HG03521 (cell line): ENCODE results near the gene CCDC92B.
A peak's percentile ranks its signal among the peaks of the same experiment; 100 is the strongest.

Source experiments
- ATAC-seq: cut with Tn5 transposase; IDR thresholded peaks from one replicate; pipeline ENCODE4 v1.9.1; 2021; ENCODE audit warnings: mild to moderate bottlenecking, moderate library complexity; ENCODE audit not compliant: unreplicated experiment

The CCDC92B gene

DNA sequence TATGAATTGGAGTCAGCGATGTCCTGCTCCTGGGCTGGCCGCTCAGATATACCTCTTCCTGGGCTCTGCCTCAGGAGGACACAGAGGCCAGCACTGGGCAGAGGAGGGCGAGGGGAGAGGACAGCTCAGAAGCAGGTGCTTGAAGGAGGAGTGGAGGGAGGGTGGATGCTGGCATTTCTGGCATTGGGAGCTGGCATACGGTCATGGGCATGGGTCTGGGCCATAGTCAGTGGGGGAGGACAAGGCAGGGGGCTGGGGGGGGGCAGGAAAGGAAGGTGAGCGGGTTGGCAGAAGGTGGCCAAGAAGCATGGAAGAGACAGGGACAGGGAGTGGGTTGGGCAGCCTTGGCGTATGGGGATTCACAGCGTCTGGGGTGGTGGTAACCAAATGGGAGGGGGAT, 30.1 kb upstream of the CCDC92B start:
- ATAC-seq = no peak

GRCh38 chr17:2778489-2778888, 29.0 kb upstream of the CCDC92B start:
- ATAC-seq = no peak

DNA sequence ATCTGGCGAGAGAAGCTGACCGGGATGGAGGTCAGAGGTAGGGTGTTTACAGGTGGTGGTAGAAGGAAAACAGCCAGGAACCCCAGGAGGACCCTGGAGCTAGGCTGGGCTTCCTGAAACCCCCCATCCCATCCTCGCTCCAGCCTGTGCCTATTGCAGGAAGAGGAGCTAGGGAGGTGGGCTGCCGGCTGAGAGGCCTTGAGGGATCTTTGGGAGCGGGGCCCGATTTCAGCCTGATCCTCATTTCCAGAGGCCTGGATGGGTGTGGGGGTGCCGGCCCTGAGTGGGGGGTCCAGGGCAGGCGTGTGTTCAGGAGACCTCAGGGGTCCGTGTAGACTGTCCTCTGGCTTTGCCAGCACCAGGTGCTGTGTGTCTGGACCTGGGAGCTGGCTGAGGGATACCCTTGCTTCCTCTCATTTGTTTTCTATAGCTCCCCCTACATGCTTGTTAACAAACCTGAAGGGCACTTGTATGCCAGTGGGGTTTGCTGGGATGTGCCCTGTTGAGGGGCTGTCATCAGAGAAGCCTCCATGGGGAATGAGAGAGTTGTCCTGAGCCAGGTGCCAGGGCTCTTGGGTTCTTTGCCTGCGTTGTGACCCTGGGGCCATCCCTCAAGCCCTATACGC, 27.9 kb upstream of the CCDC92B start:
- ATAC-seq = no peak

- no peak for ATAC-seq
Measured at GRCh38 chr17:2776589-2777241, 27.3 kb upstream of the CCDC92B start.

GRCh38 chr17:2775206-2775605, 25.8 kb upstream of the CCDC92B start:
- no peak for ATAC-seq

DNA sequence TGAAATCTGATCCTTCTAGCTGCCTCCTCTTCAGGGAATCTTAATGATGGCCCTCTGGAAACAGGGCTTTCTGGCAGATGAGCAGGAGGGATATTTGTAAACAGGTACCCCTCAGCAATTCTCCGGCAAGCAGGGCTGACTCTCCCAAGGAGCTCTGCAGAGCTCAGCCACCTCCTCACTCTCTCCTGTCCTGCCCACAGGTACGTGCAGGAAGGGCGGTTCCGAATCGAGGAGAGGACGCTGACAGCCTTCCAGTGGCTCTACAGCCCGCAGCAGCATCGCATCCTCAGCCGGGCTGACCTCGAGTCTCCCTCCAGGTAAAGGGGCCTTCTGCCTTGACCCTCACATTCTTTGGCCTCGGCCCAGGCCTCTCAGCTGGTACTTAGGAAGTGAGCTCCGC, 20.7 kb upstream of the CCDC92B start:
- no peak for ATAC-seq

GRCh38 chr17:2758870-2759269, 9.4 kb upstream of the CCDC92B start:
- ATAC-seq = no peak

DNA sequence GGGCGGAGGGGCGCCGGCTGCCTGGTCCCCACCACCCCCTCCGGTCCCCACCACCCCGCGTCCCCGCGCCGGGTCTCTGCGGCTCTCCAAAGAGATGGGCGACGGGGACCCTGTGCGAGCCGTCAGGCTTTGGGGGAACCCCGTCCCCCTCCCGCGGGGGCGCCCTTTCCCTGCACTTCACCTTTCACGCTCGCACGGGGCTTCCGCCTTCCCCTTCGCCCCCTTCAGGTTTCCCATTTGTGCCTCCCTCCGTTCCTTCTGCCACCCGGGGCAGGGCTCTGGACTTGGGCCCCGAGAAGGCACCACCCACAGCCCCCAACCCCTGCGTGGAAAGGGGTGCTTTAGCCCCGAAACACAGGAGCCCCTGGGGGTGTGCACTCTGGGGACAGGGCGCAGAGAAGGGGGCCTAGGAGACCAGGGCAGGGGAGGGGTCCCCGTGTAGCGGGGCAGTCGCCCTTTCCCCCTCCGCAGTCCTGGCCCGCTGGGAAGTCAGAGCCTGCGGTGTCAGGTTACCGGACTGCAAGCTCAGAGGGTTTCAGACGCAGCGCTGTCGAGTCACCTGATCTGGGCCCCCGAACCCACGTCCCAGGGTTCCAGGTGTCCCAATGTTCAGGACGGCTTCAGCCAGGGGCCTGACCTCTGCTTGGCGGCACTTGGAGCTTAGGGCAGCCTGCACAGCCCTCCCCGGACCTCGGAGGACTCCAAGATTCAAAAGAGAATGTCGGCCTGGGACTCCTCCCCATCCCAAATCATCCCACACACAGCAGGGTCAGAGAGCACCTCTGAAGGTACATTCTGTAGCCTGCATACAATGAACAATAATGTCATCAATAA, 6.7 kb upstream of the CCDC92B start:
- no peak for ATAC-seq

DNA sequence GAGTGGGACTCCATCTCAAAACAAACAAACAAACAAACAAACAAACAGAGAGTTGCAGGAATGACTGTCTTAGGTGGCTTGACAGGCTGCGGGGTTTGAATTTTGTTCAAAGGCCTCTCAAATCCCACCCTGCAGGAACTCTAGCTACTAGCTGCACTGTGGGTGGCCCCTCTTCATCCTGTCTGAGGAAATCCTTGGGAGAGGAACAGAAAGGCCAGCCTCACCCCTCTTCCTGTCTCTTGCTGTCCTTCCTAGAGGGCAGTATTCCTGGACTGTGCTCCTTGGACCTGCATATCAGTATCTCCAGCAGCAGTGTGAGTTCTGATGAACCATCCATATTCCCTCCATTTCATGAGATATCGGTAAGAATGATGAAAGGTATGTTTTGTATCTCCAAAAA, 2.0 kb upstream of the CCDC92B start:
- no peak for ATAC-seq

DNA sequence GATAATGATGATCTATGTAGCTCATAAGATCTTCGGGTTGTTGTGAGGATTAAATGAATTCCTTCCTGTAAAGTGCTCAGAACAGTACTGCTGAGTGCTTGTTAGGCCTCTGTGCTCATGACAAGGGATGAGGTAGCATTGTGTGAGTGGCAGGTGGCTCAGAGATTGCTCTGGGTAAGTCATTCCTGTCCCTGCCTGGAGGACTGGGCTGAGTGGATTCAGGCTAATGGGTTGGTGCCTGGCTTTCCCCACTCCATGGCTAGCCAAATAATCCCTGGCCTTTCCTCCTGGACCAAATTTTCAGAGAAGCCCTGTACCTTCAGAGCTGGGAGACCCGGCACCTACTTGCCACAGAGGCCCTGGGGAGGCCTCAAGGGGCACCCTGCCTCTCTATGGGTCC, 1.3 kb upstream of the CCDC92B start:
- ATAC-seq = no peak

DNA sequence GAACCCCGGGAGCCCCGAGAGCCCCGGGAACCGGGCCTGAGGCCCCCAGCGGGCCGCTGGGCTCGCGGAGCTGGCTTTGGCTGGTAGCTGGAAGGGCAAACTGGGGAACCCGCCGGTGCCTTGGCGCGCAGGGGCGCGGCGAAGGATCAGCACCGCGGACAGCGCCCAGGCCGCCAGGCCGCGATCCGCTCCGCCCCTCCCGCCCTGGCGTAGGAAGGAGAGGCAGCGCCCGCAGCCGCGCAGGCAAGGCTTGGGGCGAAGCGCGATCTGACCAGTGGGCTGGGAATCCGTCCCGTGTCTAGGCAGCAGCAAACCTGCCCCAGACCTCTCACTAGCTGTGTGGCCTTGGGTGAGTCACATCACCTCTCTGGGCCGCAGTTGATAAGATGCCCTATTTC, 331 bp upstream of the CCDC92B start:
- ATAC-seq = peak; percentile 62

- no peak for ATAC-seq
Measured at GRCh38 chr17:2745317-2746037, 4.0 kb downstream of the CCDC92B start.

- no peak for ATAC-seq
Measured at GRCh38 chr17:2737693-2738092, 11.8 kb downstream of the CCDC92B start.

GRCh38 chr17:2736956-2737355, 12.5 kb downstream of the CCDC92B start:
- ATAC-seq = no peak

- no peak for ATAC-seq
Measured at GRCh38 chr17:2735896-2736295, 13.6 kb downstream of the CCDC92B start.

- no peak for ATAC-seq
Measured at GRCh38 chr17:2734939-2735338, 14.5 kb downstream of the CCDC92B start.

GRCh38 chr17:2731807-2732206, 17.6 kb downstream of the CCDC92B start:
- no peak for ATAC-seq

GRCh38 chr17:2730764-2731353, 18.6 kb downstream of the CCDC92B start:
- no peak for ATAC-seq

- no peak for ATAC-seq
Measured at GRCh38 chr17:2724784-2725164, 24.7 kb downstream of the CCDC92B start.

- ATAC-seq = no peak
Measured at GRCh38 chr17:2723997-2724783, 25.3 kb downstream of the CCDC92B start.
